SIG-M5 (cell line): ENCODE results near the gene FAM185A.
"Not testable (repeated sequence)": the region's sequence is repeated elsewhere in the genome, so short reads cannot be mapped to it uniquely, and the experiment has no call there.

ENCODE experiments used
- DNase-seq: peaks from one replicate; lab custom pipeline; 2025; lab: John Stamatoyannopoulos, UW

The FAM185A gene

DNA sequence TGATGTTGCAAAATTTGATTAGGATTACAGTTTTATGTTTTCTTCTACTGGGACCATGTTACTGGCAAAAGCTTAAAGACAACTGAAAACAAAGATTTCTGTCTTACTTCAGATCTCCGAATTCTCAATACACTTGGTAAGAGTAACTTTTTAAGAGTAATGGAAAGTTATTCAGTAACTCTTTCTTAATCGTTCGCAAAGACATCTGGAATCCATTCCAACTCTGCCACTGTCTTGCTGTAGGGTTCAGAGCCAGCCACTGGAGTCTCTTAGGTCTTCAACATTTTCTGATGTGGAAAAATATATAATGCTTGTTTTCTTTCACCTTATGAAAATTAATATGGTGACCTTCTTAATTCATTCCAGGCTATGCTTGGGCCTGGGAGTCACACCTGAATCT lies 29.9 kb downstream of the FAM185A start:
- DNase-seq: not testable (repeated sequence)

DNA sequence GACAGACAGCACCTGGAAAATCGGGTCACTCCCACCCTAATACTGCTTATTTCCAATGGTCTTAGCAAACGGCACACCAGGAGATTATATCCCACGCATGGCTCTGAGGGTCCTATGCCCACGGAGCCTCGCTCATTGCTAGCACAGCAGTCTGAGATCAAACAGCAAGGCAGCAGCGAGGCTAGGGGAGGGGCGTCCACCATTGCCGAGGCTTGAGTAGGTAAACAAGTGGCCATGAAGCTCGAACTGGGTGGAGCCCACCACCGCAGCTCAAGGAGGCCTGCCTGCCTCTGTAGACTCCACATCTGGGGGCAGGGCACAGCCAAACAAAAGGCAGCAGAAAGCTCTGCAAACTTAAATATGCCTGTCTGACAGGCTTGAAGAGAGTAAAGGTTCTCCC lies 32.1 kb downstream of the FAM185A start:
- not testable (repeated sequence) for DNase-seq

DNA sequence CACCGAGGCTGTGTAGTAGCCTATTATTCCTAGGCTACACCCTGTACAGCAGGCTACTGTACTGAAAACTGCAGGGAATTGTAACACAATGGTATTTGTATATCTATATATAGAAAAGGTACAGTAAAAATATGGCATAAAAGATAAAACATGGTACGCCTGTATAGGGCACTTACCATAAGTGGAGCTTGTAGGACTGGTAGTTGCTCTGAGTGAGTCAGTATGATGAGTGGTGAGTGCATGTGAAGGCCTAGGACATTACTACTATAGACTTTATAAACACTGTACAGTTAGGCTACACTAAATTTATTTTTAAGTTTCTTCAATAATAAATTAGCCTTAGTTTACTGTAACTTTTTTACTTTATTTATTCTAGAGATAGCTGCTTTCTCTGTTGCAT lies 40.0 kb downstream of the FAM185A start:
- not testable (repeated sequence) for DNase-seq

GRCh38 chr7:102790364-102791100 lies 41.7 kb downstream of the FAM185A start:
- DNase-seq: not testable (repeated sequence)

DNA sequence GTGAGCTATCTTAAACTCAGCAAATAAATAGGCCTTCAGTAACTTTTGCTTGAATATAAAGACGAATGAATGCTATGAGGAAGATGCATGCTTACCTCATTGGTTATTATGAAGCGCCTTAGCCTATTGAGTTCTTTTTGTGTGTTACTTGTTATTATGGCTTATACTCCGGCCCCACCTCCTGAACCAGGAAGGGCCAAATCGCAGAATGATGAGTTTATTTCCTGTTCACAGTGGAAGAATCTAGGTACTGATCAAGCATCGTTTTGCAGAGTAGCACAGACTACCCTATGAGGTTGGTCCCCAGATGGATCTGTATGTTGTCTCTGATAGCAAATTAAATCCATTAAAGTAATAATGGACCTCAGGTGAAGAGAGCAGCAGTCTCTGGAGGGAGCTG lies 42.6 kb downstream of the FAM185A start:
- not testable (repeated sequence) for DNase-seq

- not testable (repeated sequence) for DNase-seq
These were observed 43.0 kb downstream of the FAM185A start for GRCh38 chr7:102791831-102792230.

- not testable (repeated sequence) for DNase-seq
These were observed 45.8 kb downstream of the FAM185A start for GRCh38 chr7:102794567-102794966.

- not testable (repeated sequence) for DNase-seq
These were observed 47.3 kb downstream of the FAM185A start for GRCh38 chr7:102795987-102796595.

DNA sequence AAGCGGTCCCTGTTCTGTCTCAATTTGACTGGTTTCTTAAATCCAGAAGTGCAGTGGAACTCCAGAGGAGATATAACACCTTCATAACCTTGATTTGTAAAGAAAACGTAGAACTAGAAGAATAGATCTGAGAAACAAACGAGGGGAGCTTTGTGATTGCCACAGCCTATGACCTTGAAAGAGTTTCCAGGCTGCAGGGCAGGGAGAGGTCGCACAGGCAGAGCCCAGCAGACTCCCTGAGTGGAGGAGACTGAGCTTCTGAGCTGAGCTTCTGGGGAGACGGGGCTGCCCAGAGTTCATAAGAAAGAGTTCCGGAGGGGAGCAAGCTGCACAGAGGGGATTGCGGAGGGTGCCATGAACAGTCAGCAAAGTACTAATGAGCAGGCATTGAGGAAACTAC lies 57.8 kb downstream of the FAM185A start:
- no peak for DNase-seq

DNA sequence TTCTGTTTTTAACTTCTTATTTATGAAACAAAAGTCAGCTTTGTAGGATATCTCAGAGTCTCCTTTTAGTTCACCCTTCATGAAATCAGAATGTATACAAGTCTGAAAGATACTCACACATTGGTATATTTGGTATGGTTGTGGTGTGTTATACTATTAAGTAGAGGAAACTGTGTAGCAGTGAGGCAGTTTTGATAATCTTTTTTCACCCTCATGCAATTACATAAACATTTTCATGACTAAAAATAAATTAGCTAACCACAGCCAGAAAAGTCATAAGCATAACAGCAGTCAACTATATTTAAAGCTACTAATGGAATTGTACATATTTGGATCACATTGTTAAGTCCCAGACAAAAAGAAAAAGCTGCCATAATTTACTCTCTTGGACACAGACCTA lies 62.1 kb downstream of the FAM185A start:
- no peak for DNase-seq

DNA sequence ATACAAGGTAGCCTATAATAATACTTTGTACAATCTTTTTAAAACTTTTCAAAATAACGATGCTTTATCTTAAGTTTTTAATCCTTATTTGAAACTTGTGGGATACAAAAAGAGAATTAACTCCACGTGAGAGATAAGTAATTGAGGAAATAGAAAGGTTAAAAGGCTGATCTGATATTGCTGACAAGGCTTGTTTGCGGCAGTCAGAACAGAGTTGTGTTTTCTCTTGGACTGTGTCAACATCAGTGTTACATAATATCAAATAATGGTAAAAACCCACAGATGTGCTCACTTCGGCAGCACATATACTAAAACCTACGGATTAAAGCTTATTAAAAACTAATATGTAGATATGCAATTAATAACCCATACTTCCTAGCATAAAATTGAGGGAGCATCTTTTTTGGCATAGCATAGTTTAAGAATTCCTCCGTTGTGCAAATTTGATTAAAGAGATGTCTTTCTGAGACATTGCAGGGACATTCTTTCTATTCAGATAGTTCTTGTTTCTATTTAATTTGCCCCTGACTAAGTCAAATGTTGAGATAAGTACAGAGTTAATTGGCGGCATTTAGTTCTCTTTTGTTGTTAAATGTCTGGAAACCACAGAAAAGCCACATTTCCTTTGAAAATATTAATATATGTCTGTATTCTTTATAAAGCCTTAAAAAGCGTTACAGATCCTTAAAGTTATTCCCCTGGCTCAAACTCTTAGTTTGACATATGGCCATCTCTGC lies 63.3 kb downstream of the FAM185A start:
- no peak for DNase-seq

GRCh38 chr7:102813191-102814024 lies 64.6 kb downstream of the FAM185A start:
- no peak for DNase-seq

DNA sequence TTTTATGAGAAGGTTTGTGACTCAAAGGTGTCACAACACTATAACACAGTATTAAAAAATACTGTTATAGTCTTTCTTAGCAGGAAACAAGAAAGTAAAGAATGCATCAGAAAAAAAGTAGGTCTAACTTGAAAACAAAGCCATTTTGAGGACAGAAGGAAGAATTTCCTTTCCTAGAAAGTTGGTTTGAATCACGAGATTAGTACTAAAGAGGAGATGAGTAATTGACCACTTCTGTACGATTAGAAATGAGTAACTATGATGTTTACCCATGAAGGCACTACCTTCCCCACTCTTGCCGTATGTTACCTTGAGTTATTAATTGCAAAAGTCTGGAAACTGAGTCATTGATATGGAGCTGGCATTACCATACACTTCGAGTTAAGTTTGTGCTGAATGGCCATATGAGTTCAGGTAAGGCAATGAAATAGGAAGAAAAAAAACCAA lies 65.2 kb downstream of the FAM185A start:
- DNase-seq: no peak

DNA sequence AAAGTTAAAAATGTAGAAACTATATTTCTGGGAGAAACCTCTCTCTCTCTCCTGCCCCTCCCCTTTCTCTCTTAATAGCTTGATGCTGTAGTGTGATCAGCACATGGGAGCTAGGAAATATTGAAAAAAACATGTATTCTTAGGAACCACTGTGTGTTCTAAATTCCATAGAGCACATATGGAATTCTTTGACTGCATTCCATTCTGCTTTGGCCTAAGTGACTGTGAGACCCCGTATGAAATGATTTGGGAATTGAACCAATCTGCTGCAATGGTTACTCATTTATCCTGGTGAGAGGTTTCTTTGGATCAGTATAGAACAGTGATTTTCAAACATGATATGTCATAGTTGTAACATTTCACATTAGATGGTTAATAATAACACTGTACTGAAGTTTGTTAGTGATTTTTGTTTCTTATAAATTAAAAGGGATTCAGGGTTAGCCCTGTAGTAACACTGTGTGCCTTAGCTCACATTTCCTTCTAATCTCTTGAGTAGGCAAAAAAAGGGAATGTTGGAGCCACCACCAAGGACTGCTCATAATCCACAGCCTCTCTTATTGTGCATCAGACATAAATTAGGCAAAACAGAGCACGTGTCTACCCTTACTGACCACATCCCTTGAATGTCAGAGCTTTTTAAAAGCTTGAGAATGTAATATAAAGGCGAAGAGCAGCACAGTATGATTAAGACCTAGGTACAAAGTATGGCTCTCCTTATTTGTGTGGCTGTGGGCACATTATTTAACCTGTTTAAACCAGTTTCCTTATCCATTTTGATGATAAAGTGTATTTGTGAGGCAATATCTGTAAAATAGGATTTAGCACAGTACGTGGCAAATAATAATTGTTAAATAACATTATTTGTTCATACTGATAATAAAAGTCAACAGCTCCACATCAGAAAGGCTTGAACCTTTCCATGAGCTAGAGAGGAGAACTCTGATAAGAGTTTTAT lies 69.1 kb downstream of the FAM185A start:
- no peak for DNase-seq

DNA sequence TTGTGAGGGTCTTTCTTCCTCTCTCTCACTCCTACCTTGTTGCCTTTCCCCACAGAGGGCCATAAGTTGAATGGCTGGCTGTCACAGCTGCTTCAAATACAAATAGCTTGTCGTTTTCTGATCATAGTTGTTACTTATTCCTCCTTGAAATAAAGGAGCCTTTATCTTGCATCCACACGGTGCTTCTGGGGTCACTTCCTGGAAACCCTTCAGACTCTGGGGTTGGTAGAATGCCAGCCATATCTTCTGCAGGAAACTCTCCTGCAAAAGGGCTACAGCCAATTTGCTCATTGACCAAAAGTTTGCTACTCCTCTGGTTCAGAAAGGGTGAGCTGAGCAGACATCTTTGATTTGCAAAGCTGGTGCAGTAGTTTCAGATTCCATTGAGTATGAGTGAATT lies 70.4 kb downstream of the FAM185A start:
- DNase-seq: no peak

GRCh38 chr7:102821994-102822747 lies 73.4 kb downstream of the FAM185A start:
- DNase-seq: no peak

- no peak for DNase-seq
These were observed 74.8 kb downstream of the FAM185A start for GRCh38 chr7:102823390-102824119.

GRCh38 chr7:102828286-102828685 lies 79.5 kb downstream of the FAM185A start:
- DNase-seq: no peak

GRCh38 chr7:102829075-102829474 lies 80.3 kb downstream of the FAM185A start:
- DNase-seq: no peak
